GM23338 (cell line): ENCODE measurements around the gene IFNL1. TPM values are rescaled to one million over a fixed set of nuclear protein-coding genes. Genes with fewer than 3 reads are reported as not detected.

ENCODE experiments used
- ATAC-seq: fragments of 200-7000 bp; cut with Tn5 transposase; 3 replicates; pipeline ENCODE4 v1.9.1; 2020
- DNase-seq: peaks from one replicate; pipeline ENCODE4 v3.0.0-alpha.2; 2015; ENCODE audit warnings: low spot score
- H2AFZ ChIP-seq: fragments of 200-600 bp; sonication (generic); 2 replicates; pipeline ENCODE4 v1.8.0; 2016; ENCODE audit warnings: antibody characterized with exemption, mild to moderate bottlenecking, moderate library complexity
- H3F3A ChIP-seq: fragments of 200-600 bp; sonication (generic); replicated peaks from 2 replicates; pipeline ENCODE4 v1.8.0; 2017; ENCODE audit warnings: antibody characterized with exemption, mixed run types, low read depth
- H3K27ac ChIP-seq: fragments of 200-600 bp; sonication (generic); 2 replicates; pipeline ENCODE4 v1.6.1; 2016; ENCODE audit warnings: low read depth
- H3K27me3 ChIP-seq: fragments of 200-600 bp; sonication (generic); 2 replicates; pipeline ENCODE4 v1.8.0; 2016; ENCODE audit warnings: mild to moderate bottlenecking, mixed run types, moderate library complexity; ENCODE audit not compliant: insufficient read depth
- H3K36me3 ChIP-seq: fragments of 200-600 bp; sonication (generic); 2 replicates; pipeline ENCODE4 v1.8.0; 2016; ENCODE audit warnings: mild to moderate bottlenecking; ENCODE audit not compliant: insufficient read depth
- H3K4me1 ChIP-seq: fragments of 200-600 bp; sonication (generic); 2 replicates; pipeline ENCODE4 v1.8.0; 2016; ENCODE audit warnings: mild to moderate bottlenecking, moderate library complexity; ENCODE audit not compliant: insufficient read depth
- H3K4me2 ChIP-seq: fragments of 200-600 bp; sonication (generic); 2 replicates; pipeline ENCODE4 v1.7.1; 2017; ENCODE audit warnings: mixed run types
- H3K4me3 ChIP-seq: fragments of 200-600 bp; sonication (generic); 2 replicates; pipeline ENCODE4 v1.6.1; 2016; ENCODE audit warnings: mixed run types
- H3K79me2 ChIP-seq: fragments of 200-600 bp; sonication (generic); replicated peaks from 2 replicates; pipeline ENCODE4 v1.8.0; 2017; ENCODE audit warnings: mild to moderate bottlenecking; ENCODE audit not compliant: insufficient read depth
- H3K9me2 ChIP-seq: fragments of 200-600 bp; sonication (generic); 2 replicates; pipeline ENCODE4 v1.8.0; 2017; ENCODE audit not compliant: insufficient read depth
- H4K20me1 ChIP-seq: fragments of 200-600 bp; sonication (generic); replicated peaks from 2 replicates; pipeline ENCODE4 v1.8.0; 2017; ENCODE audit warnings: mild to moderate bottlenecking; ENCODE audit not compliant: insufficient read depth
- H3K27ac Mint-ChIP-seq: 2 replicates; pipeline ENCODE4 v1.8.0; 2020; ENCODE audit warnings: inconsistent platforms, mild to moderate bottlenecking, moderate library complexity, mixed read lengths
- H3K27me3 Mint-ChIP-seq: 3 replicates; pipeline ENCODE4 v1.8.0; 2022; ENCODE audit warnings: low read depth, mild to moderate bottlenecking, moderate library complexity, mixed read lengths, inconsistent platforms; ENCODE audit not compliant: insufficient read depth, poor library complexity
- H3K36me3 Mint-ChIP-seq: 3 replicates; pipeline ENCODE4 v1.8.0; 2021; ENCODE audit warnings: low read depth, mild to moderate bottlenecking, inconsistent platforms, moderate library complexity, mixed read lengths
- H3K4me1 Mint-ChIP-seq: 3 replicates; pipeline ENCODE4 v1.8.0; 2020; ENCODE audit warnings: mild to moderate bottlenecking, inconsistent platforms, mixed read lengths
- H3K4me3 Mint-ChIP-seq: 3 replicates; pipeline ENCODE4 v1.8.0; 2021; ENCODE audit warnings: moderate library complexity, mild to moderate bottlenecking, inconsistent platforms, mixed read lengths
- H3K9me3 Mint-ChIP-seq: 3 replicates; pipeline ENCODE4 v1.8.0; 2020; ENCODE audit warnings: moderate library complexity, mild to moderate bottlenecking, inconsistent platforms, mixed read lengths
- CREB1 ChIP-seq: fragments of 250-450 bp; sonication (Bioruptor Pico); IDR thresholded peaks from 2 replicates; pipeline ENCODE4 v1.5.0; 2020; ENCODE audit warnings: low read depth, mild to moderate bottlenecking, moderate library complexity
- EZH2 ChIP-seq: fragments of 200-600 bp; sonication (generic); IDR thresholded peaks from one replicate; pipeline ENCODE4 v1.8.0; 2017; ENCODE audit warnings: antibody characterized with exemption, mild to moderate bottlenecking, low read depth; ENCODE audit not compliant: unreplicated experiment
- EZH2phosphoT487 ChIP-seq: fragments of 200-600 bp; sonication (generic); IDR thresholded peaks from one replicate; pipeline ENCODE4 v1.8.1; 2018; ENCODE audit warnings: antibody characterized with exemption; ENCODE audit not compliant: unreplicated experiment
- NANOG ChIP-seq: IDR thresholded peaks from 2 replicates; pipeline ENCODE4 v1.6.1; 2016; ENCODE audit warnings: antibody characterized with exemption, borderline replicate concordance
- POLR2AphosphoS5 ChIP-seq: IDR thresholded peaks from 2 replicates; pipeline ENCODE4 v1.6.1; 2016; ENCODE audit warnings: antibody characterized with exemption, low read depth
- REST ChIP-seq: IDR thresholded peaks from one replicate; pipeline ENCODE4 v1.6.1; 2018; ENCODE audit warnings: antibody characterized with exemption; ENCODE audit not compliant: unreplicated experiment
- STAT1 ChIP-seq: IDR thresholded peaks from one replicate; pipeline ENCODE4 v1.6.1; 2016; ENCODE audit warnings: antibody characterized with exemption; ENCODE audit not compliant: unreplicated experiment
- ZNF114 ChIP-seq: fragments of 250-450 bp; sonication (Bioruptor Pico); IDR thresholded peaks from 2 replicates; pipeline ENCODE4 v1.5.0; 2020; ENCODE audit warnings: mild to moderate bottlenecking, moderate library complexity
- ZNF331 ChIP-seq: fragments of 250-450 bp; sonication (Bioruptor Pico); IDR thresholded peaks from 2 replicates; pipeline ENCODE4 v1.5.0; 2020; ENCODE audit warnings: low read depth, mild to moderate bottlenecking, moderate library complexity
- polyA plus RNA-seq: library from polyadenylated mRNA; unstranded; fragments of >200 nt; fragmentation: Nextera tagmentation; extraction: Ambion mirVana; gene quantifications from 2 replicates; pipeline ENCODE4 v1.2.1, GENCODE V29; 2016
- total RNA-seq: library from RNA; depleted of rRNA; stranded (reverse); fragments of >200 nt; shearing (Covaris generic); gene quantifications from 2 replicates; pipeline ENCODE4 v1.2.3, GENCODE V29; 2014
- TF ChIP-seq, protein P1 (sequence below): fragments of 250-450 bp; sonication (Bioruptor Pico); IDR thresholded peaks from 2 replicates; pipeline ENCODE4 v1.5.0; 2020; ENCODE audit warnings: mild to moderate bottlenecking, moderate library complexity

The IFNL1 gene
- total and polyA plus RNA-seq, 2 experiments from 2014 or later = not detected

DNA sequence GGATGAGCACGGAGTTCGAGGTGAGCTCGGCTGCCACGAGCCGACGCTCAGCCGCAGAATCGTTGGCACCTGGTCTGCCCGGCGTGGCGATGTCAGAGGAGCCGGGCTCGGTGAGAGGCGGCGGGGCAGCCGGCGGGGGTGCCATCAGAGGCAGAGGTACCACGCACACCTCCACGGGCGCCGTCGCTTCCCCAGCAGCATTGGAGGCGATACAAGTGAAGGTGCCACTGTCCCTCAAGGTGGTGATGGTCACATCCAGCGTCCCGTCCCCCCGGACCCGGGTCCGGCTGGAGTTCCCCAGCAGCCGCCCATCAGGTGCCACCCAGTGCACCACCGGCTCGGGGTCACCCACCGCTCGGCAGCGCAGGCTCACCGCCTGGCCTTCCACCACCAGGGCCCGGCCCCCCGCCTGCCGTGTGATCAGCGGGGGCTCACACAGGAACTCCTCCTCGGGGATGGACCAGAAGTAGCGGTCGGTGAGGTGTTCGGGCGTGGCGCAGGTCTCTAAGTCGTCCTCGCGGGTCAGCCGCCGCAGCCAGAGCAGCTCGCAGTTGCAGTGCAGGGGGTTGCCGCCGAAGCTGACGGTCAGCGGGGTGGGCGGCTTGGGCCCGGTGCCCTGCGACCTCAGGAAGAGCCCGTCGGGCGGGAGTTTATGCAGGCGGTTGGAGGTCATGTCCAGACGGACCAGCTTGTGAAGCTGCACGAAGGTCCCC is 18.0 kb downstream of the IFNL1 start:
- Mint-ChIP-seq H3K27ac (no peak overlapping the region), H3K27me3 (peaks cover 3% of the 10 kb centered on the region), H3K4me3 (no peak overlapping the region), H3K36me3 (peaks cover 8% of the 10 kb centered on the region), H3K9me3 (no peaks in the 10 kb centered on the region; the same call in 2 of the 3 replicates), H3K4me1 (peaks cover 11% of the 10 kb centered on the region)
- Histone ChIP-seq H3K4me3 (no peak overlapping the region), H3K79me2 (peaks cover 2% of the 10 kb centered on the region; the same call in 1 of the 2 replicates), H3K4me2 (no peak overlapping the region), H3K9me2 (no peaks in the 10 kb centered on the region), H3K27me3 (no peaks in the 10 kb centered on the region), H2AFZ (no peak overlapping the region), H3F3A (no peaks in the 10 kb centered on the region), H3K4me1 (no peaks in the 10 kb centered on the region; the same call in 1 of the 2 replicates), H4K20me1 (no peaks in the 10 kb centered on the region; the same call in 1 of the 2 replicates), H3K27ac (no peak overlapping the region), H3K36me3 (0 out of 2 replicates have a peak, but pooled peaks cover 3% of the 10 kb centered on the region)
- no peak for DNase-seq
- ATAC-seq = no peak
- no peak for TF ChIP-seq ZNF331 (CRISPR knock-in tag)
- TF ChIP-seq EZH2phosphoT487 = no peak
- no peak for TF ChIP-seq POLR2AphosphoS5
- no peak for TF ChIP-seq ZNF114 (CRISPR knock-in tag)
- TF ChIP-seq, protein P1, sequence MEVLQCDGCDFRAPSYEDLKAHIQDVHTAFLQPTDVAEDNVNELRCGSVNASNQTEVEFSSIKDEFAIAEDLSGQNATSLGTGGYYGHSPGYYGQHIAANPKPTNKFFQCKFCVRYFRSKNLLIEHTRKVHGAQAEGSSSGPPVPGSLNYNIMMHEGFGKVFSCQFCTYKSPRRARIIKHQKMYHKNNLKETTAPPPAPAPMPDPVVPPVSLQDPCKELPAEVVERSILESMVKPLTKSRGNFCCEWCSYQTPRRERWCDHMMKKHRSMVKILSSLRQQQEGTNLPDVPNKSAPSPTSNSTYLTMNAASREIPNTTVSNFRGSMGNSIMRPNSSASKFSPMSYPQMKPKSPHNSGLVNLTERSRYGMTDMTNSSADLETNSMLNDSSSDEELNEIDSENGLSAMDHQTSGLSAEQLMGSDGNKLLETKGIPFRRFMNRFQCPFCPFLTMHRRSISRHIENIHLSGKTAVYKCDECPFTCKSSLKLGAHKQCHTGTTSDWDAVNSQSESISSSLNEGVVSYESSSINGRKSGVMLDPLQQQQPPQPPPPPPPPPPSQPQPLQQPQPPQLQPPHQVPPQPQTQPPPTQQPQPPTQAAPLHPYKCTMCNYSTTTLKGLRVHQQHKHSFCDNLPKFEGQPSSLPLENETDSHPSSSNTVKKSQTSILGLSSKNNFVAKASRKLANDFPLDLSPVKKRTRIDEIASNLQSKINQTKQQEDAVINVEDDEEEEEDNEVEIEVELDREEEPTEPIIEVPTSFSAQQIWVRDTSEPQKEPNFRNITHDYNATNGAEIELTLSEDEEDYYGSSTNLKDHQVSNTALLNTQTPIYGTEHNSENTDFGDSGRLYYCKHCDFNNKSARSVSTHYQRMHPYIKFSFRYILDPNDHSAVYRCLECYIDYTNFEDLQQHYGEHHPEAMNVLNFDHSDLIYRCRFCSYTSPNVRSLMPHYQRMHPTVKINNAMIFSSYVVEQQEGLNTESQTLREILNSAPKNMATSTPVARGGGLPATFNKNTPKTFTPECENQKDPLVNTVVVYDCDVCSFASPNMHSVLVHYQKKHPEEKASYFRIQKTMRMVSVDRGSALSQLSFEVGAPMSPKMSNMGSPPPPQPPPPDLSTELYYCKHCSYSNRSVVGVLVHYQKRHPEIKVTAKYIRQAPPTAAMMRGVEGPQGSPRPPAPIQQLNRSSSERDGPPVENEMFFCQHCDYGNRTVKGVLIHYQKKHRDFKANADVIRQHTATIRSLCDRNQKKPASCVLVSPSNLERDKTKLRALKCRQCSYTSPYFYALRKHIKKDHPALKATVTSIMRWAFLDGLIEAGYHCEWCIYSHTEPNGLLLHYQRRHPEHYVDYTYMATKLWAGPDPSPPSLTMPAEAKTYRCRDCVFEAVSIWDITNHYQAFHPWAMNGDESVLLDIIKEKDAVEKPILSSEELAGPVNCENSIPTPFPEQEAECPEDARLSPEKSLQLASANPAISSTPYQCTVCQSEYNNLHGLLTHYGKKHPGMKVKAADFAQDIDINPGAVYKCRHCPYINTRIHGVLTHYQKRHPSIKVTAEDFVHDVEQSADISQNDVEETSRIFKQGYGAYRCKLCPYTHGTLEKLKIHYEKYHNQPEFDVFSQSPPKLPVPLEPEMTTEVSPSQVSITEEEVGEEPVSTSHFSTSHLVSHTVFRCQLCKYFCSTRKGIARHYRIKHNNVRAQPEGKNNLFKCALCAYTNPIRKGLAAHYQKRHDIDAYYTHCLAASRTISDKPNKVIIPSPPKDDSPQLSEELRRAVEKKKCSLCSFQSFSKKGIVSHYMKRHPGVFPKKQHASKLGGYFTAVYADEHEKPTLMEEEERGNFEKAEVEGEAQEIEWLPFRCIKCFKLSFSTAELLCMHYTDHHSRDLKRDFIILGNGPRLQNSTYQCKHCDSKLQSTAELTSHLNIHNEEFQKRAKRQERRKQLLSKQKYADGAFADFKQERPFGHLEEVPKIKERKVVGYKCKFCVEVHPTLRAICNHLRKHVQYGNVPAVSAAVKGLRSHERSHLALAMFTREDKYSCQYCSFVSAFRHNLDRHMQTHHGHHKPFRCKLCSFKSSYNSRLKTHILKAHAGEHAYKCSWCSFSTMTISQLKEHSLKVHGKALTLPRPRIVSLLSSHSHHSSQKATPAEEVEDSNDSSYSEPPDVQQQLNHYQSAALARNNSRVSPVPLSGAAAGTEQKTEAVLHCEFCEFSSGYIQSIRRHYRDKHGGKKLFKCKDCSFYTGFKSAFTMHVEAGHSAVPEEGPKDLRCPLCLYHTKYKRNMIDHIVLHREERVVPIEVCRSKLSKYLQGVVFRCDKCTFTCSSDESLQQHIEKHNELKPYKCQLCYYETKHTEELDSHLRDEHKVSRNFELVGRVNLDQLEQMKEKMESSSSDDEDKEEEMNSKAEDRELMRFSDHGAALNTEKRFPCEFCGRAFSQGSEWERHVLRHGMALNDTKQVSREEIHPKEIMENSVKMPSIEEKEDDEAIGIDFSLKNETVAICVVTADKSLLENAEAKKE (CRISPR knock-in tag) = no peak
- no peak for TF ChIP-seq REST
- no peak for TF ChIP-seq CREB1 (CRISPR knock-in tag)
- TF ChIP-seq NANOG = no peak
- no peak for TF ChIP-seq EZH2
- TF ChIP-seq STAT1 = no peak
